Measurements from ENCODE around the gene GEMIN7. TPM values are rescaled to one million over a fixed set of nuclear protein-coding genes. Genes with fewer than 3 reads are reported as not detected.

GEMIN7 gene
- total RNA-seq: 10 to 100 TPM; 15.9 to 17.6 TPM
- 10 to 100 TPM; 34.9 to 75.3 TPM for polyA plus RNA-seq

DNA sequence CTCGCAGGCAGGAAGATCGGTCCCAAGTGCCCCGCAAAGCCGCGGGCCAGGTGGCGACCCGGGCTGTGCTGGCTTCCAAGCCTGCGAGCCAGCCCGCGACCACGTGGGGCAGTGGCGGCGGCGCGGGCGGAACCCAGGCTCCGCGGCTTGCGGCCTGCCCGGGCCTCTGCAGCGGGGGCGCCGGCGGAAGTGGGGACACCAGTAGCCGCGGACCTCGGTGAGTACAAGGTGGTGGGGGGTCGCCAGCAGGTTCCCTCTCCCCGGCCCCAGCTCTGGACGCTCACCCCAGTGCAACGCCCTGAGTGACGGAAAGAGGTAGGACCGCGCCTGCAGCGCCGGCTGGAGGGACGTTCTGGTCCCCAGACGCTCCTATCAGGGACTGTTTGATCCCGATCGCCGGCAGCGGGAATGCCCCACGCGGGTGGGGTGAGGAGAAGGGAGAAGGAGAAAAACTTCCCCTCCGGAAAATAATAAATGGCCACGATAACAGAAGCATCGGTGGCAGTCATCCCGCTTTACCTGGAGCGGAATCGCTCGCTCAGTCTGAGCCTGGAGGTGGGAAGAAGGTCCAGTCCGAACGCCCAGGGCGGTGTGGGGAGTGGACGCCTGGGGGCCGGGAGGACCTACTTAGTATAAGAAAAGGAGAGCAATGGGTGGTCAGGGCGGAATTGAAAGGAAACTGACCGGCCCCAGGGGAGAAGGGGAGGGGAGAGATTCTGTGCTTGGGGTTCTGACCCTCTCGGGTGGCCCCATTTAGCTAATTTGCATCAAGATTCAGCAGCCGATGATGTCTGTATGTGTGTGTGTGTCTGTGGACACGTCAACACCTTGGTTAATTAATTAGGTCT, at the start of gene GEMIN7:
TSS of gene GEMIN7 (plus strand) at position 198 of the 848 bp plus-strand sequence. CDS start 10,855 bp downstream, outside the sequence.
- intact Hi-C loops (cut with micrococcal nuclease): loop anchor here (1.0 to 10.0 kb wide), 5 partner anchors 13 to 124 kb away; partner anchors contain the start of genes BLOC1S3, CLASRP, CLPTM1 and RELB
- Mint-ChIP-seq H3K27me3 (no peaks in the 10 kb centered on the region), H3K9me3 (no peaks in the 10 kb centered on the region), H3K4me3 (peak within 1 kb of the TSS; percentile 89 to 98 (median 93)), H3K36me3 (peaks cover 9 to 22% of the 10 kb centered on the region in 2 donors), H3K4me1 (peaks cover 25 to 60% (median 44%) of the 10 kb centered on the region in 4 donors), H3K27ac (peak within 1 kb of the TSS; percentile 84 to 95 (median 88))
- Histone ChIP-seq H3K4me1 (ENCODE audit: insufficient read depth, low read length) (peaks cover 51% of the 10 kb centered on the region), H3K9me3 (ENCODE audit: control insufficient read depth in 1 of 2, low read length in 2 of 2) (no peaks in the 10 kb centered on the region), H3K27me3 (ENCODE audit: insufficient read depth, low read length) (no peaks in the 10 kb centered on the region), H3K4me3 (ENCODE audit: low read length in 2 of 2) (peak within 1 kb of the TSS; percentile 82 to 95), H3K36me3 (ENCODE audit: insufficient read depth, low read length) (peaks cover 12% of the 10 kb centered on the region), H3K27ac (ENCODE audit: low read depth, low read length) (peak within 1 kb of the TSS; percentile 80)
- CTCF ChIA-PET (ENCODE audit: partially characterized antibody): interaction anchor here (0.7 to 1.4 kb wide), 8 partner anchors 10 to 40 kb away, joined by 3 to 5 read pairs (median 3); partner anchors contain the start of gene PPP1R37
- POLR2A ChIA-PET (ENCODE audit: partially characterized antibody): interaction anchor here (1.0 to 8.4 kb wide), 7 partner anchors 8 to 99 kb away, joined by 3 to 106 read pairs (median 6); partner anchors contain the start of genes BLOC1S3, CLASRP, PPP1R37 and RELB
- DNase-seq: peak; percentile 66 to 77 (median 72)

DNA sequence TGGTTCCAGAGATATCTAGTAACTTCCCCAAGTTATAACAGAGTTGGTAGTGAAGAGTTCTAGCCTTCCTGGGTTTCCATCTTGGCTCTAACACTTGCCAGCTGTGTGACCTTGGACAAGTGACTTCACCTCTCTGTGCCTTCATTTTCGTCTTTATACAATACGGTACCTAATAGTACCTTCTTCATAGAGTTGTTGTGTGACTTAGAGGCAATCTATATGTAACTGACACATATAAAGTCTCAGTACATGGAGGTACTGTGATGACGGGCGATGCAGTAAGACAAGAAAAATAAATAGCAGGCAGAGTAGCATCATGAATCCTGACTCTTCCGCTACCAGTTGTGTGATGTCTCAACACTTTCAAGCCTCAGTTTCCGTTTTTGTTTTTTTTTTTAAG, 48.2 kb upstream of the GEMIN7 start:
- Mint-ChIP-seq H3K9me3 (peaks cover 0 to 2% (median 0%) of the 10 kb centered on the region in 8 donors), H3K27me3 (no peaks in the 10 kb centered on the region), H3K36me3 (peaks cover 30 to 57% of the 10 kb centered on the region in 2 donors), H3K4me1 (peaks cover 0 to 4% (median 0%) of the 10 kb centered on the region in 4 donors), H3K27ac (peak overlapping the region in 2 of 7 donors; percentile 41 to 48), H3K4me3 (no peak overlapping the region)
- DNase-seq: no peak
- intact Hi-C loops (cut with micrococcal nuclease): no loop called here
- Histone ChIP-seq H3K4me1 (ENCODE audit: insufficient read depth, low read length) (no peaks in the 10 kb centered on the region), H3K4me3 (ENCODE audit: low read length in 2 of 2) (no peak overlapping the region), H3K9me3 (ENCODE audit: control insufficient read depth in 1 of 2, low read length in 2 of 2) (no peaks in the 10 kb centered on the region), H3K36me3 (ENCODE audit: insufficient read depth, low read length) (peaks cover 34% of the 10 kb centered on the region), H3K27ac (ENCODE audit: low read depth, low read length) (no peak overlapping the region), H3K27me3 (ENCODE audit: insufficient read depth, low read length) (no peaks in the 10 kb centered on the region)
- POLR2A ChIA-PET (ENCODE audit: partially characterized antibody): no interaction called here
- CTCF ChIA-PET (ENCODE audit: partially characterized antibody): interaction anchor here (1.3 kb wide), 1 partner anchor 31 kb away, joined by 3 read pairs; no protein-coding TSS in a partner anchor

DNA sequence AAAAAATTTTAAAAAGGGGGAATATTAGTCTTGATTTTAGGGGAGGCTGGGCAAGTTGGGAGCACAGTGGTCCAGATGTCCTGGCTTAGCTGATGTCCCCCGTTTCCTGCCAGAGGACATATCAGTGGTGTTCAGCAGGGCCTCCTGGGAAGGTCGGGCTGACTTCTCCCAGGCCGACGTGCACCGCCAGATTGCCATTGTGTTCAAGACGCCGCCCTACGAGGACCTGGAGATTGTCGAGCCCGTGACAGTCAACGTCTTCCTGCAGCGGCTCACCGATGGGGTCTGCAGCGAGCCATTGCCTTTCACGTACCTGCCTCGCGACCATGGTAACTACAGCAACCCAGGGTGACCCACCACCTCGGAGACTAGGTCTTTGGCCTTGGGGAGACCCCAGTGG, 46.6 kb upstream of the GEMIN7 start:
- DNase-seq: no peak
- H3K9me3 Mint-ChIP-seq: peaks cover 0 to 2% (median 0%) of the 10 kb centered on the region in 8 donors
- POLR2A ChIA-PET (ENCODE audit: partially characterized antibody): no interaction called here
- no peak overlapping the region for H3K4me3 Mint-ChIP-seq
- H3K4me1 Mint-ChIP-seq: peaks cover 0 to 4% (median 0%) of the 10 kb centered on the region in 4 donors
- no peak overlapping the region for H3K4me3 ChIP-seq (ENCODE audit: low read length in 2 of 2)
- CTCF ChIA-PET (ENCODE audit: partially characterized antibody): interaction anchor here (1.4 kb wide), 1 partner anchor 27 kb away, joined by 4 read pairs; no protein-coding TSS in a partner anchor
- H3K36me3 Mint-ChIP-seq: peaks cover 32 to 54% of the 10 kb centered on the region in 2 donors
- H3K27ac Mint-ChIP-seq: no peak overlapping the region
- no peaks in the 10 kb centered on the region for H3K4me1 ChIP-seq (ENCODE audit: insufficient read depth, low read length)
- no peaks in the 10 kb centered on the region for H3K27me3 Mint-ChIP-seq
- no peak overlapping the region for H3K27ac ChIP-seq (ENCODE audit: low read depth, low read length)
- intact Hi-C loops (cut with micrococcal nuclease): no loop called here
- H3K27me3 ChIP-seq (ENCODE audit: insufficient read depth, low read length): no peaks in the 10 kb centered on the region
- no peaks in the 10 kb centered on the region for H3K9me3 ChIP-seq (ENCODE audit: control insufficient read depth in 1 of 2, low read length in 2 of 2)
- H3K36me3 ChIP-seq (ENCODE audit: insufficient read depth, low read length): peaks cover 34% of the 10 kb centered on the region

DNA sequence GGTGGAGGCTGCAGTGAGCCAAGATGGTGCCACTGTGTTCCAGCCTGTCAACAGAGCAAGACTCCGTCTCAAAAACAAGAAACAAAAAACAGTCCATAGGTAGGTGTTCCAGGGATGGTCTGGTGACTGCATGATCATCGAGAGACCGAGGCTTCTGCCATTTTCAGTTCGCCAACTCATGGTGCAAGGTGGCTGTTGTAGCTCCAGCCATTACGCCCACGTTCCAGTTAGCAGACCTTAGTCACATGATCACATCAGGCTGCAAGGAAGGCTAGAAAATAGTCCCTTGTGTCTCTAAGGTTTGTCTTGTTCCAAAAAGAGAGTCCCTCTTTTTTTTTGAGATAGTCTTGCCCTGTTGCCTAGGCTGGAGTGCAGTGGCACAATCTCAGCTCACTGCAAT, 43.3 kb upstream of the GEMIN7 start:
- H3K9me3 Mint-ChIP-seq: peaks cover 0 to 2% (median 0%) of the 10 kb centered on the region in 8 donors
- ChIA-PET CTCF (ENCODE audit: partially characterized antibody) (no interaction called here), POLR2A (ENCODE audit: partially characterized antibody) (no interaction called here)
- intact Hi-C loops (cut with micrococcal nuclease): no loop called here
- Histone ChIP-seq H3K9me3 (ENCODE audit: control insufficient read depth in 1 of 2, low read length in 2 of 2) (no peaks in the 10 kb centered on the region), H3K36me3 (ENCODE audit: insufficient read depth, low read length) (peaks cover 27% of the 10 kb centered on the region), H3K4me1 (ENCODE audit: insufficient read depth, low read length) (peaks cover 22% of the 10 kb centered on the region), H3K27ac (ENCODE audit: low read depth, low read length) (no peak overlapping the region), H3K4me3 (ENCODE audit: low read length in 2 of 2) (no peak overlapping the region), H3K27me3 (ENCODE audit: insufficient read depth, low read length) (no peaks in the 10 kb centered on the region)
- H3K27me3 Mint-ChIP-seq: no peaks in the 10 kb centered on the region
- H3K36me3 Mint-ChIP-seq: peaks cover 29 to 48% of the 10 kb centered on the region in 2 donors
- no peak overlapping the region for H3K4me3 Mint-ChIP-seq
- peak overlapping the region in 1 of 7 donors; percentile 57 for H3K27ac Mint-ChIP-seq
- H3K4me1 Mint-ChIP-seq: peaks cover 12 to 25% (median 19%) of the 10 kb centered on the region in 4 donors
- DNase-seq: no peak

DNA sequence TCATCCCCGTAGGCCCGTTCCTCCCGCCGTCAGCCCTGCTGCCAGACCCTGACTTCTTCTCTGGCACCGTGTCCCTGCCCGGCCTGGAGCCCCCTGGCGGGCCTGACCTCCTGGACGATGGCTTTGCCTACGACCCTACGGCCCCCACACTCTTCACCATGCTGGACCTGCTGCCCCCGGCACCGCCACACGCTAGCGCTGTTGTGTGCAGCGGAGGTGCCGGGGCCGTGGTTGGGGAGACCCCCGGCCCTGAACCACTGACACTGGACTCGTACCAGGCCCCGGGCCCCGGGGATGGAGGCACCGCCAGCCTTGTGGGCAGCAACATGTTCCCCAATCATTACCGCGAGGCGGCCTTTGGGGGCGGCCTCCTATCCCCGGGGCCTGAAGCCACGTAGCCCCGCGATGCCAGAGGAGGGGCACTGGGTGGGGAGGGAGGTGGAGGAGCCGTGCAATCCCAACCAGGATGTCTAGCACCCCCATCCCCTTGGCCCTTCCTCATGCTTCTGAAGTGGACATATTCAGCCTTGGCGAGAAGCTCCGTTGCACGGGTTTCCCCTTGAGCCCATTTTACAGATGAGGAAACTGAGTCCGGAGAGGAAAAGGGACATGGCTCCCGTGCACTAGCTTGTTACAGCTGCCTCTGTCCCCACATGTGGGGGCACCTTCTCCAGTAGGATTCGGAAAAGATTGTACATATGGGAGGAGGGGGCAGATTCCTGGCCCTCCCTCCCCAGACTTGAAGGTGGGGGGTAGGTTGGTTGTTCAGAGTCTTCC, 41.5 kb upstream of the GEMIN7 start:
- H3K9me3 ChIP-seq (ENCODE audit: control insufficient read depth in 1 of 2, low read length in 2 of 2): no peaks in the 10 kb centered on the region
- H3K27me3 Mint-ChIP-seq: no peaks in the 10 kb centered on the region
- CTCF ChIA-PET (ENCODE audit: partially characterized antibody): interaction anchor here (0.5 to 2.3 kb wide), 3 partner anchors 8 to 619 kb away, joined by 3 to 5 read pairs (median 5); no protein-coding TSS in a partner anchor
- H3K27me3 ChIP-seq (ENCODE audit: insufficient read depth, low read length): no peaks in the 10 kb centered on the region
- POLR2A ChIA-PET (ENCODE audit: partially characterized antibody): interaction anchor here (1.8 to 2.7 kb wide), 6 partner anchors 10 to 82 kb away, joined by 4 to 31 read pairs (median 16); partner anchors contain the start of genes CLPTM1, GEMIN7, PPP1R37 and RELB
- no peak overlapping the region for H3K4me3 ChIP-seq (ENCODE audit: low read length in 2 of 2)
- H3K4me3 Mint-ChIP-seq: peak overlapping the region; percentile 31 to 98 (median 62)
- peaks cover 0 to 2% (median 0%) of the 10 kb centered on the region in 8 donors for H3K9me3 Mint-ChIP-seq
- H3K4me1 Mint-ChIP-seq: peaks cover 21 to 40% (median 31%) of the 10 kb centered on the region in 4 donors
- intact Hi-C loops (cut with micrococcal nuclease): loop anchor here (1.0 kb wide), 1 partner anchor 35 kb away; no protein-coding TSS in a partner anchor
- H3K4me1 ChIP-seq (ENCODE audit: insufficient read depth, low read length): peaks cover 34% of the 10 kb centered on the region
- peak overlapping the region; percentile 8 to 88 (median 65) for H3K27ac Mint-ChIP-seq
- DNase-seq: no peak
- H3K27ac ChIP-seq (ENCODE audit: low read depth, low read length): no peak overlapping the region
- H3K36me3 ChIP-seq (ENCODE audit: insufficient read depth, low read length): peaks cover 39% of the 10 kb centered on the region
- H3K36me3 Mint-ChIP-seq: peaks cover 38 to 50% of the 10 kb centered on the region in 2 donors

DNA sequence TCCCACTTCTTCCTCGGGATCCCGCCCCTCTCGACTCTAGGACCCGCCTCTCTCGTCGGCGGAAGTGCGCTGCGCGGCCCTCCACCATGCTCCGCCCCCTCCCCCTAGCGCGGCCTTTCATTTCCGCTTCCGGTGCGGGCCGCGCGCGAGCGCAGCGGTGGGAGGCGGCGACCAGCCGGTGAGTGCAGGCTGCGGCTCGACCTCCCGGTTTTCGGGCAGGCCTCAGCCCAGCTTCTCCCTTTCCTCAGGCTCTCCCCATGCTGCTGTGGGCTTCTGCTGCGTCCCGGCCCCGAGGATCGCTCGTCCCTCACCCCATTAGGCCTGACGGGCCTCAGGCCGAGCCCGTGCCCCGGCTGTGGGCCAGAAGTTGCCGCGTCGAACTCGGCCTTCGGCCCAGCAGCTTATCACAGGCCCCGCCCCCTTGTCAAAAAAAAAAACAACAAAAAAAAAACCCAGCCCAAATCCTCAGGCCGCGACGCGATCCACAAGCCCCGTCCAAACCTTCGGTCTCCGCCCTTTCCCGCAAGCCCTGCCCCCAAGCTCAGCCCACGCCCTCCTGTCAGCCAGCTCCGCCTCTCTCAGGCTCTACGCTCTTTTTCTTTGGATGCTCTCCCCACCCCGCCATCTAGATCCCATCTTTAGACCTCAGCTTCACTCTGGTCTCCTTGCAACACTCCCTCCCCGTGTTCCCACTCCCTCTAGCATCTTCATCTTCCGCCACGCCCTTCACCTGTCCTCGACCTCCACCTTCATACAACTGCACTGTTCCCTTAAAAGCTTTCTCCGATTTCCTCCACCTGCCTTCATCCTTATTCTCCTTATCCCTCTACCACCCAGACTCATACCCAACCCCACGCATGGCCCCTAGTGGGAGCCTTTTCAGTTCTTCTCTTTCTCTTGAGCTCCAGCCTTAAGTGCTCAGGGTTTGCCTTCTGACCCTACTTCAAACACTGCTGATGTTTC, 39.8 kb upstream of the GEMIN7 start, which contains the start of gene CLASRP:
TSS of gene CLASRP (plus strand) at position 115 of the 963 bp plus-strand sequence. CDS start 1,168 bp downstream, outside the sequence.
- Mint-ChIP-seq H3K4me1 (peaks cover 21 to 46% (median 29%) of the 10 kb centered on the region in 4 donors), H3K27me3 (no peaks in the 10 kb centered on the region), H3K36me3 (peaks cover 33 to 51% of the 10 kb centered on the region in 2 donors), H3K27ac (peak within 1 kb of the TSS; percentile 88 to 99 (median 98)), H3K9me3 (peaks cover 0 to 2% (median 0%) of the 10 kb centered on the region in 8 donors), H3K4me3 (peak within 1 kb of the TSS; percentile 95 to 99 (median 98))
- peak; percentile 85 to 88 (median 86) for DNase-seq
- Histone ChIP-seq H3K9me3 (ENCODE audit: control insufficient read depth in 1 of 2, low read length in 2 of 2) (no peaks in the 10 kb centered on the region), H3K27me3 (ENCODE audit: insufficient read depth, low read length) (no peaks in the 10 kb centered on the region), H3K36me3 (ENCODE audit: insufficient read depth, low read length) (peaks cover 39% of the 10 kb centered on the region), H3K4me1 (ENCODE audit: insufficient read depth, low read length) (peaks cover 34% of the 10 kb centered on the region), H3K4me3 (ENCODE audit: low read length in 2 of 2) (peak within 1 kb of the TSS; percentile 45 to 62), H3K27ac (ENCODE audit: low read depth, low read length) (peak within 1 kb of the TSS; percentile 98)
- POLR2A ChIA-PET (ENCODE audit: partially characterized antibody): interaction anchor here (0.7 to 2.7 kb wide), 15 partner anchors 11 to 149 kb away, joined by 3 to 31 read pairs (median 5); partner anchors contain the start of genes BLOC1S3, CLPTM1, GEMIN7 and PPP1R37
- intact Hi-C loops (cut with micrococcal nuclease): loop anchor here (1.0 kb wide), 4 partner anchors 37 to 139 kb away; partner anchors contain the start of genes BLOC1S3, GEMIN7 and TRAPPC6A
- CTCF ChIA-PET (ENCODE audit: partially characterized antibody): interaction anchor here (0.6 to 2.3 kb wide), 11 partner anchors 10 to 447 kb away, joined by 3 to 9 read pairs (median 3); partner anchors contain the start of genes BLOC1S3 and TRAPPC6A
